Dermis blood vessel endothelial cell (primary cell): ENCODE results near the gene SRP19. TPM values are rescaled to one million over a fixed set of nuclear protein-coding genes. Genes with fewer than 3 reads are reported as not detected.
"Not testable (repeated sequence)": the region's sequence is repeated elsewhere in the genome, so short reads cannot be mapped to it uniquely, and the experiment has no call there.

Source experiments
- DNase-seq: peaks from one replicate; pipeline ENCODE4 v3.0.0; 2010
- total RNA-seq: library from RNA; depleted of rRNA; stranded (reverse); fragments of >200 nt; gene quantifications from 2 replicates; pipeline ENCODE4 v1.2.3, GENCODE V29; 2014

The SRP19 gene
- total RNA-seq, result 93.8 and 115 TPM in 2 replicates

DNA sequence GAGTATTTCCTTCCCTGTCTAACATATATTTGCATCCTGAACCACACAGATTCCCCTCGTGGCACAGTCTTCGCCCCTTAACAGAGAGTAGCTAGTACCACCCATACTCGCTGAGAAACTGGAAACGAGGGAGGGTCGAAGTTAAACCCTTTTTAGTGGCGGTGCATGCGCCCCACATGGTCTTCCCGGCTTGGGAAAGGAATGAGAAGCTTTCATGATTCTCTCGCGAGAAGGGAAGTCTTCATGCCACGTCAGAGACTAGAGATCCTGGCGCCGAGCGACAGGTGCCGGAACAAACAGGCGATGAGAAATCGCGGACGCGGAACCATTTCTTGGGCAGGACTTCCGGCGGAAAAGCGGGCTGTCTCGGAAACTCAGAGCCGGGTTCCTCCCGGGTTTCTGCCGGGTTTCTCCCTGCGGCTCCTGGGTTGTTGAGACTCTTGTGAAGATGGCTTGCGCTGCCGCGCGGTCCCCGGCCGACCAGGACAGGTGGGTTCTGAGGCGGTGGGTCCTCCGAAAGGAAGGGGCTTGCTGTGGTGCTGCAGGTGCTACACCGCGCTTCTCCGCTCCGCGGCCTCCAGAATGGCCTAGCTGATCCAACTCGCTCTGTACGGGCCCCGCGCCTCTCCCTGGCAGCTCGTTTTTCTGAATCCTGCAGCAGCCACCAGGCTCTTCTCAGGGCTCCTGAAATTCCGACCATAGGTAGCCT is at the start of gene SRP19:
Gene SRP19, plus strand, starts transcription at position 359 of the 709 bp plus-strand sequence. Its CDS starts 90 bp downstream, at position 449.
- DNase-seq, result peak; percentile 99

DNA sequence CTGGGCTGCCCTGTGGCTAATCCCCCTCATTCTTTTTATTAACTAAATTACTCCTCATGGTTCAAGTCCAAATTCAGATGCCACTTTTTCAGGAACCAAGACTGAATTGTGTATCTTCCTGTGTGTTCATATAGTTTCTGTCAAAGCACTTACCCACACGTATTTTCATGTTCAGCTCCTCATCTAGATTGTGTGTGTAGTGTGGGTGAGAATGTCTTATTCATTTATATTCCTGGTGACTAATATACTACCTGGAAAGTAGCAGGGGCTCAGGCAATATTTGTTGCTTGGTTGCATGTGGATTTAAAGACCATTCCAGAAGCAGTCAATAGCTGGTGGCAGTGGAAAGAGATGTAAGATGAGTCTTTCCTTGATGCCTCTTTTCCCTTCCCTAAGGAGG is 48.5 kb upstream of the SRP19 start:
- no peak for DNase-seq

DNA sequence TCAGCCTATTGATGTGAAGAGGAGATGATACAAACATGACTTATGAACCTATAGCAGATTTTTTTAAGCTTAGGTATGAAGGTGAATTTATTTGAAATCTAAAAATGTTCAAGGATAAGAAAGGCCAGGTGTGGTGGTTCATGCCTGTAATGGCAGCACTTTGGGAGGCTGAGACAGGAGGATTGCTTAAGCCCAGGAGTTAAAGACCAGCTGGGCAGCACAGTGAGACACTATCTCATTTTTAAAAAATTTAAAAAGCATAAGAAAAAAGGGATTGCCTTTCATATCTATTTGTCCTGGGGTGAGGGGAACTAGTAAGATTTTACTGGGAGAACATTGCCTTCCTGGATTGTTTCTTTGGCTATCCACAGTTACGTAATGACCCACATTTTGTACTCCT is 40.8 kb upstream of the SRP19 start:
- DNase-seq, result no peak

DNA sequence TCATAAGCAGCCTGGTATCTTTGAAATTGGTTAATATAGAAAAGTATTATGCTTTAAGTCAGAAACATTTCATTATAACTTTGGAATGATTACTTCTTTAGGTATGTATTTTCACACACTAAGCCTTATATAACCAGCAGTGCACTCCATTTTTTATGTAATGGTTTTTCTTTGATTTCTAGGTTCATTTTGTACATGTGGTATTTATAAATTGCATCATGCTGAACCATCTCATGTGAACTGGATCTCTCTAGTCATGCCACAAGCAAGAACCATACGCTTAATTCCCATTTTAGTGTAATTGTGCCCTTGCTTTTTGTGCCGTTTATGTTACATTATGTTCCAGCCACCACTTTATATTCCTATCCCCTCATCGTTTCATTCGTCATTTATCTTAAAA is 38.6 kb upstream of the SRP19 start:
- no peak for DNase-seq

DNA sequence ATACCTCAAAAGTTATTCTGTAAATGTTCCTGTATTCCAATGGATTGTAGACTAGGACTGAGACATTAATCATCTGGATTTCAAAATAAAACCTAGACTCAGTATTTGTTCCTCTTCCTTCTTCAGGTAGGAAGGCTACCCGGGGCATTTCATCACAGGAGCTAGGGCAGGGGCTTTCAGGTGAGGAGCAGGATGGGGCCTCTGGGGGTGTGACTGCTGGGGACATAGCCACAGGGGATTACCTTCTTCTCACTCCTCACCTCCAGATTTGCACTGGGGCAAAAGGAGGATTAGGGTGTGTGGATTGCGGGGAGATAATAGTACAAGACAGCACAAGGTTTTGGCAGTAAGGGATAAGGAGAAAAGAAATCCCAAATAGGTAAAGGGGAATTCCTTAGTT is 37.9 kb upstream of the SRP19 start:
- no peak for DNase-seq

DNA sequence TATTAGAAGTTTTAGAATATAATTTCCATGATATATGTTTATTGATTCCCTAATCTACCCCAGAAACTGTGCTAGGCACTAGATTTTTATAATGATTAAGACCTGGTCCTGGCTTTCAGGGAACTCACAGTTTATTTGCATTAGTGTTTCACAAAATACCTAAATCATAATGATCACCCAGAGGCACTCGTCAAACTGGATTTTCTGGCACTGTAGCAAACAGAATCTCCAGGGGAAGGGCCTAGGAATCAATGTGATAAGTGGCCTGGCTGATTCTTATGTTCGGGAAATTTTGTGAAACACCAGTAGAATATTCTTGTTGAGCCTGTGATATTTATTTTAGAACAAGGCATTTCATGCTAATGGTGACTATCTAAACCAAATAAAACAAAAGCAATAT is 37.4 kb upstream of the SRP19 start:
- no peak for DNase-seq

DNA sequence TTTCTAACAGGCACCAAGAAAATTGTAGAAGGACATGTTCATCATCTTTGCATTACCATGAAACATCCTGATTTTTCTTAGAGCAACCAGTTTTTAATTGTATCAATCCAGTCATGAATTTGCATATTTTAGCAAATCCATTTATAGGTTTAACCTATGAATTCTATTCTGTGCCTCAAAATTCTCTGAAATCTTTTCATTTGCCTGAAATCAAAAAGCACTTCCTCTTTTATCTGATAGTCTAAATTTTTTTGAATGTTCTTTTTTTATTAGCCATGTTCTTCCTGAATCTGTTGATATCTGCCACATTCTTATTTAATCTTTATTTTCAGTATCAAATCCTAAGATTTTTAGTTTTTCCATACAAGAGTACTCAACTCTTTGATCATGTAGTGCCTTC is 36.9 kb upstream of the SRP19 start:
- DNase-seq, result no peak

DNA sequence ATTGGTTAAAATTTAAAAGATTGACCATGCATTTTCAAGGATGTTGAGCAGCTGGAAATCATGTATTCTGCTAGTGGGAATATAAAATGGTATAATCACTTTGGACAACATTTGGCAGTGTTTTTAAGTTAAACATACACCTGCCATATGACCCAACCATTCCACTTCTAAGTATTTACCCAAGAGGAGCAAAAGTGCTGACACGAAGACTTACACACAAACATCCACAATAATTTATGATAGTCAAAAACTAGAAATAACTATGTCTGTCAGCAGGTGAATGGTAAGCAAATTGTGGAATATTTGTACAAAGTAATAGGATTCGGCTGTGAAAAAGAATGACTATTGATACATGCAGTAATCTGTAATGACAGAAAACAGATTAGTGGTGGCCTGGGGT is 30.7 kb upstream of the SRP19 start:
- DNase-seq, result no peak

DNA sequence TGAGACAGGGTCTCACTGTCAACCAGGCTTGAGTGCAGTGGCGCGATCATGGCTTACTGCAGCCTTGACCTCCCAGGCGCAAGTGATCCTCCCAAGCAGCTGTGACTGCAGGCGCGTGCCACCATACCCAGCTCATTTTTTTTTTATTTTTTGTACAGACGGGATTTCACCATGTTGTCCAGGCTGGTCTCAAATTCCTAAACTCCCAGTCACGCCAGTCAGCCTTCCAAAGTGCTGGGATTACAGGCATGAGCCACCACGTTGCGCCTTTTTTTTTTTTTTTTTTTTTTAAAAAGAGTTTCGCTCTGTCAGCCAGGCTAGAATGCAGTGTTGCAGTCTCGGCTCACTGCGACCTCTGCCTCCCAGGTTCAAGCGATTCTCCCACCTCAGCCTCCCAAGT is 27.1 kb upstream of the SRP19 start:
- DNase-seq, result no peak

DNA sequence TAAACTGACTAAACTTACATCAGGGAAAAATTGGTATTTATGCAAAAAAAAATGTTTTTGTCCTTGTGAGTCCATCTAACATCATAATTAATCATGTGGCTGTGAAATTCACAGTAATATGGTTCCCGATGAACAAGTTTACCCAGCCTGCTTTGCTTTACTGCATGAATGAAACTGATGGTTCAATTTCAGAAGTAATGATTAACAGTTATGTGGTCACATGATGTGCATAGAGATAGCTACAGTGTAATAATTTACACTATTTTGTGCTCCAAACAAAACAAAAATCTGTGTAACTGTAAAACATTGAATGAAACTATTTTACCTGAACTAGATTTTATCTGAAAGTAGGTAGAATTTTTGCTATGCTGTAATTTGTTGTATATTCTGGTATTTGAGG is 16.6 kb upstream of the SRP19 start:
- no peak for DNase-seq

DNA sequence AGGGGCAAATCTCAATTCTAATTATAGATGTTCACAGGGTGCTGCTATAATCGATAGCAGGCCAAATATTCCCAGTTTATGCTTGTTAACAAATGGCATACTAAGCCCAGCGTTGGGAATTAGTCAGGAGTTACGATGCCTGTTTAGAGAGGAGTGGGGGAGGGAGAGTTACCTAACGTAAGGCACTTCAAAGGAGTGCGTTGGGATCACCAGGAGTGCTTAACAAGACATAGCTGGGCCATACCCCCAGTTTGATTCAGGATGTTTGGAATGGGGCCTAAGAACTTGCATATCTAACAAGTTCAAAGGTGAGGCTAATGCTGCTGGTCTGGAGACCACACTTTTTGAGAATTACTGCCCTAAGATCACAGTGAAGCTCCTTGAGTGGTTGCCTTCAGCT is 14.5 kb upstream of the SRP19 start:
- DNase-seq, result no peak

DNA sequence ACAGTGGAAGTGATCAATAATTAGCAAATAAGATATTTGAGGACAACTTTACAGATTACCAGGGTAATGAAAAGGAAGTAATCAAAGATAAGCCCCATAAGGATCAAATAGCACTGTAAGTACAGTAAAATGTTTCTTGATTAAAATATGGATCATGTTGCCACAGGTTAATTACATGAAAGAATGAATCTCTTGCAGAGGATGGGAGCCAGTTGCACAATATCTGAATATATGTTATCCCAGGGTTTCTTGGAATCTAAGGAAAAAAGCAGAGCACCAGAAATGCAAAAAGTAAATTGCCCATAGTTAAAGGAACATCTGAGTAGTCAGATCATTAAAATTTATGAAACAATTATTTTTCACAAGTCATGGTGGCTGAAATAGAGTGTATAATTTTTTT is 13.8 kb upstream of the SRP19 start:
- no peak for DNase-seq

DNA sequence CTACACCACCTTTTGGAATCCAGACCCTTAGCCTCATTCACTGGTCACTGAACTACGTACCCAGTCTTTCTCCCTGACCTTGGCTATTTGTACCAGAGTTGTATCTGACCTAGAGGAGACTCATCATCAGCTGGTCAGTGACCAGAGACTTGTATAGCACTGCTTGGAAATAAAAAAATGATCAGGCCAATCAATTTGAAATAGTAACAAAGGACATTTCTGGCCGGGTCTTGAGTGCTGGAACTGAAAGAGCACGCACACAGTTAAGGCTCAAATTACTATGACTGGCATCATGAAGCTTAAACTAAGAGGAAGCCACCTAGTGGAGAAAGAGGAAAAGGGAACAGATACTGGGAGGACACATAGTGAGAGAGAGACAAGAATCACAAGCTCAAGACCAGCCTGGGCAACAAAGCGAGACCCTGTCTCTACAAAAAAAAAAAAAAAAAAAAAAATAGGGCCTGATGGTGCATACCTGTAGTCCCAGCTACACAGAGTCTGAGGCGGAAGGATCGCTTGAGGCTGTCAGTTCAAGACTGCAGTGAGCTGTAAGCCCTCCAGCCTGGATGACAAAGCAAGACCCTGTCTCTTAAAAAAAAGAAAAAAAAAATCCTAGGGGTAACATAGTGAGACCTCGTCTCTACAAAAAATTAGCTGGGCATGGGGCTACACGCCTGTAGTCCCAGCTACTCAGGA is 12.8 kb upstream of the SRP19 start:
- peak; percentile 77 for DNase-seq

DNA sequence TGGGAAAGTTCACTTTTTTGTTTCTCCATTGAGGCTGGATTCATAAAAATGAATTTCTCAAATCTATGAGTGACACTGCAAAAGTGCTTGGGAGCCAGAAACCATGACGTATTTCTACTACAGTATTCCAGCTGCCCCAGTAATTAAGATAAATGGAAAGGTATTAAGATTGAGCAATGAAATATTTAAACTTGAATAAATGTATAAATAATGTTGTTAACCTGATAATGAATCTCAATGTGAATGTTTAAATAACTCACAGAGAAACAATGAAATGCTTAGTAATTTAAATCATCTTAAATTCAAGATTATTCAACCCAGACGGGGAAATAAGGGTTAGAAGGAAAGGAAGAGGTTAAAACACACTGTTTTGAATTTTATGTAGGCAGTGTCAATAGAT is 11.2 kb upstream of the SRP19 start:
- no peak for DNase-seq

DNA sequence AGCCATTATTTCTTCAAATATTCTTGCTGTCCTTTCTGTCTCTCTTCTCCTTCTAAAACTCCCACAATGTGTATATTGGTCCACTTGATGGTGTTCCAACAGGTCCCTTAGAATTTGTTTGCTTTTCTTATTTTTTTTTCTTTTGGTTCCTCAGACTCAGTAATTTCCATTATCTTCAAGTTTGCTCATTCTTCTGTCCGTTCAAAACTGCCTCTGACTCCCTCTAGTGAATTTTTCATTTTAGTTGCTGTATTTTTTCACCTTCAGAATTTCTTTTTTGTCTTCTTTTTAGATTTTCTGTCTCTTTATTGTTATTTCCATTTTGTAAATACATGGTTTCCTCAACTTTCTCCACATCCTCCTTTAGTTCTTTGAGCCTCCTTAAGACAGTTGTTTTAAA is 6.4 kb upstream of the SRP19 start:
- DNase-seq, result no peak

DNA sequence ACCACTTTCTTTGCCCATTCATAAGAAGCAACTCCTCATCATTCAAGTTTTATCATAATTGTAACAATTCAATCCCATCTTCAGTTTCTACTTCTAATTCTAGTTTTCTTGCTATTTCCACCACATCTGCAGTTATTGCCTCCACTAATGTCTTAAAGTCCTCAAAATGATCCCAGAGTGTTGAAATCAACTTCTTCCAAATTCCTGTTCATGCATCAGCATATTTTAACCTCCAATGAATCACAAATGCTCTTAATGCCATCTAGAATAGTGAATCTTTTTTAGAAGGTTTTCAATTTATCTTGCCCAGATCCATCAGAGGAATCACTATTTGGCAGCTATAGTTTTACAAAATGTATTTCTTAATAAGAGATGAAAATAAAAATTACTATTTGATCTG is 3.2 kb upstream of the SRP19 start:
- no peak for DNase-seq

DNA sequence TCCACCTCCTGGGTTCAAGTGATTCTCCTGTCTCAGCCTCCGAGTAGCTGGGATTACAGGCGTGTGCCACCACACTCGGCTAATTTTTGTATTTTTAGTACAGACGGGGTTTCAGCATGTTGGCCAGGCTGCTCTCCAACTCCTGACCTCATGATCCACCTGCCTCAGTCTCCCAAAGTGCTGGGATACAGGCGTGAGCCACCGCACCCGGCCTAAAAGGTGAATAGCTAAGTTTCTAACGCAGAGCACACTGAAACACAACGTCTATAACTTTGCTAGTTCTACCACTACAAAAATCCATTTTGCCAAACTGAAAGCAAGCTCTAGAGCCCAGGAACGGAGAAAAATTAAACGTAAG is 537 bp upstream of the SRP19 start:
- DNase-seq, result not testable (repeated sequence)

DNA sequence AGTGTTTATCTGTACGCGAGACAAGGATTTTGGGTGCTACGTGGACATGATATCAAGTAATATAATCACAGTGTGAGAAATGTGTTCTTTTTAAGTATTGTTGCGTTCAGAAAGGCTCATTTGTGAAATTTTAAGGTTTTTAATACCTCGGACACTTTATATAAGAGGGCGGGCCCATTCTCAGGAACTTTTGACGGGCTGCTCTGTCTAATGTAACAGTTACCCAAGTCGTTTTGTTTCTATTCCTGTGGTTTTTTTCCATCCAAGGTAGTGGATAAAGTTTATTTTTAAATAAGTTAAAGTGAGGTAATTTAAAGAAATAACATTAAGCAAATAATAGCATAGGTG is 525 bp downstream of the SRP19 start:
- DNase-seq, result peak; percentile 5

DNA sequence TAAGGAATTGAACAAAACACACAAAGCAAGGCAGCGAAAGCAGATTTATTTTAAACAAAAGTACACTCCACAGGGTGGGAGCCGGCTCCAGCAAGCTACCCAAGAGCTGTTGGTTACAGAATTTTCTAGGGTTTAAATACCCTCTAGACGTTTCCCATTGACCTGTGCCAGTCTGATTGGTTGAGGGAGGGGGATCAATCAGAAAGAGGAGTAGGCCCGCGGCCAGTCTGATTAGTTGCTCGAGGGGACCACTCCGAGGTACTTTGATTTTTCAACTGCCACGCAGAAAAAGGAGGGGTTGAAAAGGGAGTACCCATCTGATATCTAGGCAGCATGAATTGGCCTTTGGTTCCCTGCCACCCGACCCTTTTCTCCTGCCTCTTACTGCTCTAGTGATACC is 998 bp downstream of the SRP19 start:
- peak; percentile 28 for DNase-seq

DNA sequence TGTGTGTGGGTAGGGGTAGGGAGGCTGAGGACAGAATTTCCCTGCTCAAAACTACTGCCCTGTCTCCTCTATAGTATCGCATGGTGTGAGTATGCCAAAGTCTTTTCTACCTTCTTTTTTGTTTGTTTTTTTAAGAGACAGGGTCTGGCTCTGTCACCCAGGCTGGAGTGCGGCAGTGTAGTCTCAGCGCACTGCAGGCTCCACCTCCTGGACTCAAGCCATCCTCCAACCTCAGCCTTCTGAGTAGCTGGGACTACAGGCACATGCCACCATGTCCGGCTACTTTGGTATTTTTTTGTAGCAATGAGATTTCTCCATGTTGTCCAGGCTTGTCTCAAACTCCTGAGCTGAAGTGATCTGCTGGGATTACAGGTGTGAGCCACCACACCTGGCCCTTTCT is 2.5 kb downstream of the SRP19 start:
- DNase-seq, result peak; percentile 12

DNA sequence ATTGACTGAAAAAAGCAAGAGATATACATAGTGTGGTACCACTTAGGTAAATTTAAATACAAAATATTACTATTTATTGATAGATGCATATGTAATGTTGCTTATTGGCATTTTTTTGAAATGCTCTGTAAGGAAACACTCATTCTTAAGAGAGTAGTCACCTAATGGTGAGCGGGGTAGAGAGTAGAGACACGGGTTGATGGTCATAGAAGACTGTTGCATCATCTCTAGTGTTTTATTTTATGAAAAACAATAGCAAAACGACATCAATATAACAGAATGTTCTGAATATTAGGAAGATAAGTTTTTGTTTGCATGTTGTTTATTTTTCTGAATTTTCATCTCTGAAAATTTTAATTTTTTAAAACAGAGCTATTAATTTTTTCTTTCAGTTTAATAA is 4.0 kb downstream of the SRP19 start:
- DNase-seq, result no peak

DNA sequence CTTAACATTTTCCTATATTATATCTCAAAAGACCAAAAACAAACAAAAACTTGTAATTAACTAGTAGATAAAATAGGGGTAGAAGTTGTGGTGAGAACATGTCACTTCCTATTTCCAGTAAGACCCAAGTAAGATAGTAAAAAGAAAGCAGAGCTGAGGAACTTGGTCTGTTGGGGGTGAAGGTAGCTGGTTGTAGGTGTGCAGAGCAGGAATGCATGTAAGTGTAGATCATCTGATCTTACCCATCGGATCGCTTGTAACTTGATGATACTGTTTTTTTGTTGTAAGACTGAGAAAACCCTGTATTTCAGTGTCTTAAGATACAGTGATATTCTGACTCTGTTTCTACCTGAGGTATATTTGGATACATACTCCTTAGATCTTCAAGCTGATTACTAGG is 5.7 kb downstream of the SRP19 start:
- no peak for DNase-seq

DNA sequence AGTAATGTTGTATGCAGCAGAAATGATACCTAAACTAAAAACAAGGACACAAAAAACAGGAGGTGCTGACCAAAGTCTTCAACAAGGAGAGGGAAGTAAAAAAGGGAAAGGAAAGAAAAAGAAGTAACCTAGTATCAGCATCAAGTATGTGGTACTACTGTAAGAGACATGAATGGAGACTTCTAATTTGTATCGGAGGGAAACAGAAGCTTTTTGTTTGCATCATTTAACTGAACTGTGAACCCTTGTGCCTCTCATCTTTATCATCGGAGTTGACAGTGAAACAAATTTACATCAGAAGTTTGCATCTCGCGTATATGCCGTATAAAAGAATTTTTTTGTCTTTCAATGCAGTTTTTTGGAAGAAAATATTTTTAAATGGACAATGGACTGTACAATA is 6.3 kb downstream of the SRP19 start:
- no peak for DNase-seq

DNA sequence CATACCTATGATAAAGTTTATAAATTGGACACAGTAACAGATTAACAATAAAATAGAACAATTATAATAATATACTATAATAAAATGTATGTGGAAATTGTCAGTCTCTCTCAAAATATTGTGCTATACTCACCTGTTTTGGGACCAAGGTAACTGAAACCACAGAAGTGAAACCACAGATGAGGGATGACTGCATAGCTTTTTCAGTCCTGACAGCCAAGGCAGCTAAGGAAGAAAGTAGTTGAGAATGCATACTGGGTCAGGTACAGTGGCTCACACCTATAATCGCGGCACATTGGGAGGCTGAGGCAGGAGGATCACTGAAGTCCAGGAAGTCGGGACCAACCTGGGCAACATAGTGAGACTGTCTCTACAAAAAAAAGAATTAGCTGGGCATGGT is 8.9 kb downstream of the SRP19 start:
- DNase-seq, result no peak

DNA sequence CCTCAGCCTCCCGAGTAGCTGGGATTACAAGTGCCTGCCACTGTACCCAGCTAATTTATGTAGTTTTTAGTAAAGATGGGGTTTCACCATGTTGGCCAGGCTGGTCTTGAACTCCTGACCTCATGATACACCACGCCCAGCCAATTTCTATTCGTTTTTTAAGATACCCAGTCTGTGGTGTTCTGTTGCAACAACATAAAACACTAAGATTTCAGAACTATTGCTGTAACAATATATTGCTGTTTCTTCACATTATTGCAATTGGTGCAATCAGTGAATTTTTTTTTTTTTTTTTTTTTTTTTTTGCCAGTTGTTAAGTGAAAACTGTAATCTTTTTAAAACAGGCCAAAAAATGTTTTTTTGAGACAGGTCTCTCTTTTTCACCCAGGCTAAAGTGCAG is 9.9 kb downstream of the SRP19 start:
- DNase-seq, result no peak
